NCI-H226 (cell line): ENCODE results near the gene RAD51B.

ENCODE experiments used
- DNase-seq: peaks from one replicate; pipeline ENCODE4 v3.0.0-alpha.2; 2015

The RAD51B gene

DNA sequence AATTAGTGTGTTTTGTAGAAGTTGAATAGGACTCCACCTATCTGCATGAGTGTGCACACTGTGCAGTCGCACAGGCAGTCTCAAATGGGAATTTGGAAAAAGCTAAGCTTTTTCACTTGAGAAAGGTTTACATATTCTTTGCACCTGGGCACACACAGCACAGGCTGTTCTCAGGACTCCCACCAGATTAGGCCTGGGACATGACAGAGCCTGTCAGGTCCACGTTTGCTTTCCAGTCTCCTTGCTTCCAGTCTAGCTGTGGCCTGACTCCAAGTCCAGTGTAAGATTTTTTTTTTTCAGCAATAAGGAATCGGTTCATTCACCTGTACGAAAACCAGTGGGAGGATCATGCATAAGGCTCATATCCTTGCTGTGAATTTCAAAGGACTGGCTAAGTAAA lies 792.0 kb downstream of the RAD51B start:
- no peak for DNase-seq

DNA sequence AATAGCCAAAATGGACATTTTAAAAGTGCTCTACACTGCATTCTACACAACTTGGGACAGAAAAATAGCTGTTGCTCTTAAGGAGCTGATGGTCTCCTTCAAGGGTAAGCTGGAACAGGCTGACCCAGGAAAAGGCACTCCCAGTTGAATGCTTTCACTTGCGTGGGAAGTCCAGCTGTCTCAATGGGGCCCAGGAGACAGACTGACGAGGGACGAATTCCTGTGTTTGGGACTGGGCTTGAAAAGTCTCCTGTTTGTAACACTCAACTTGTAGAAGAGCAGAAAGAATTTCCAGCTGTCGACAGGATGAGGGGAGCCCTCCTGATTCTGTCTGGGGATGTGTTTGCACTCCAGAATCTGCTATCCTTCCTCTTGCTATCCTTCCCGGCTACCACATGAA lies 792.5 kb downstream of the RAD51B start:
- DNase-seq, result no peak

DNA sequence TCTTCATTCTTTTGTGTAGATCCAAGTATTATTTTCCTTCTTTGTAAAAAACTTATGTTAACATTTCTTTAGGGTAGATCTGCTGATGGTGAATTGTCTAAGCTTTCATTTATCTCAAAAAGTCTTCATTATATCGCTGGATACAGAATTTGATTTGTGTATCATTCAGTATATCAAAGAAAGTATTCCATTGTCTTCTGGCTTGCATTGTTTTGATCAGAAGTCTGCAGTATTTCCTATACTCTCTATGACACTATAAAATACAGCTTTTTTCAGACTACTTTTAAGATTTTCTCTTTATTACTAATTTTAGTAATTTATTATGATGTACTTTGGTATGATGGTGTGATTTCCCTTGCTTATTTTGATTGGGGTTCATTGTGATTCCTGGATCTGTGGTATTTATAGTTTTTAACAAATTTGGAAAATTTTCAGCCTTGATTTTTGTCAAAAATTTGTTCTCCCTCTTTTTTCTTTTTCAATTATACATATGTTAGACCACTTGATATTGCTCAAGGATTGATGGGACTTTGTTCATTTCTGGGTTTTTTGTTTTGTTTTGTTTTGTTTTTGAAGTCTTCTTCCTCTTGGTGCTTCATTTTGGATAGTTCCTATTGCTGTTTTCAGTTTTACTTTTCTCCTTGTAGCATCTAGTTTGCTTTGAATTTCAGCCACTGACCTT lies 796.8 kb downstream of the RAD51B start:
- no peak for DNase-seq

DNA sequence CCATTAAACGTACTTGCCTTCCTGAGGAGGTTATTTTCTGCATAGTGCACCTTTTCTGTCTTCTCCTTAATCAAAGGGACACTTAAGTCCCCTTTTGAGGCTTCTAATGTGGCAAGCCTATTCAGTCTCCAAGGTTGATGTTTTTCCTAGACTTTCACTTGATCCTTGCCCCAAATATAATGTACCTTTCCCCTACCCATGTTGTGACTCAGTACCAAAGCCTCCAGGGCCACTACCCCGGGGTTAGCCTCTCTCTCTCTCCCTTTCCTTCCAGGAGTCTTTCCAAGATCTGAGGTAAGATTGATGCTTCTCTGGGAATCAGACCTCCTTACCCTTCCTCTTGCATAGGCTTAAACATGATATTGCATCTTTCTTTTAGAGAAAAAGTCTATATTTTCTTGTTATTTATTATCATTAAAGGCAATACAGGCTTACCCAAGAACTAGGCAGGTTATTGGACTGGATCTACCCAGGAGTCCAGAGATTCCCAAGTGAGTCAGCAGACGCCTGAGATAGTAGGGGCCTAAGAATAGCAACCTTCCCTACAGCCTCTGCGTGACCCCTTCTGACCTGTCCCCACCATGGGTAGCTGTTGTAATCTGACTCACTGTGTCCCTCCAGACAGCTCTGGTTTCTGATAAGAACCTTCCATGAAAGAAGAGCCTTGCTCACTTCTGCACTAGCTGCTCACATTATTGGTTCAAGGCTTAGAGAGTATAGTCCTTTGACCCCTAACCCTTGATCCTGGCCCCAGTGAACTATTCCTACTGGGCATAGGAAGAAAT lies 800.4 kb downstream of the RAD51B start:
- DNase-seq, result peak; percentile 33

DNA sequence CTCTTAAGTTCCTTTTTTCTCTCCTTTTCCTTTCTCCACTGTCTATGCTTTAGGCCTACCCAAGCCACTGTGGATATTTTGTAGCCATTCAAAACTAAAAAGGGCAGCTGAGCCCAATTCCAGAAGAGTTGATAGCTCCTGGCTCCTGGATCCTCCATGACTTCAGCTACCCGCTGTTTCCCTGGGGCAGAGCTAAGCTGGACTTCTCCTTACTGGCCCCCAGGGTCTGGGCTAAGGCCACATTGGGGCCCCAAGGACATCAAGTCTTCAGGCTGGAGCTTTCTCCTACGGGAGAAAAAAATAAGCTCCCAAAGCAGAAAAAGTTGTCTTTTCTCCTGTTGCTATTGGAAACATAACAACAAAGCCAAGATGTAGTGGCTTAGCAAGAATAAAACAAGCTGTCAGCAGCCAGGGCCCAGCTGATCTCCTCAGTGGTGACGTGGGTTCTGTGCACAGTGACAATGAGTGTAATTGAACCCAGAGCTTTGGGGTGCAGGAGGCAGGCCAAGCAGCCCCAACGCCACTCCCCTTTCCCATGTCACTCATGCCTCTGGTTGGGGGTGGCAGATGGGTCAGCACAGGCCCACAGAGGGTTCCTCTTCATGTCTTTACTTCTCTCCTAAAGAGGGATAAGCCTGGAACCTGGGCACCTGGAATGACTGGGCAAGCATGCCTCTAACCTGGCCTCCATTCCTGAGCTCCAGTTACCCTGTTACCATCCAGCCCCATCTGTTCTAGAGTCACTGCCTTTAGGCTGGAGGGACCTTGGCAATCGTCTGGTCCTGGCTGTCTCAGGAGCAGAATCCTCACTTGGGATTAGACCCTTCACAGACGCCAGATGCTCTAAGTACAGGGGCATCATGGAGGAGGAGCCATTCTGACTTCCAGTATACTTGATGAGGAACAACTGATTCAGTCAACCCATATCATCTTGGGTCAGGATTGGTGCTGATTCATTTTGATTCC lies 802.1 kb downstream of the RAD51B start:
- no peak for DNase-seq

DNA sequence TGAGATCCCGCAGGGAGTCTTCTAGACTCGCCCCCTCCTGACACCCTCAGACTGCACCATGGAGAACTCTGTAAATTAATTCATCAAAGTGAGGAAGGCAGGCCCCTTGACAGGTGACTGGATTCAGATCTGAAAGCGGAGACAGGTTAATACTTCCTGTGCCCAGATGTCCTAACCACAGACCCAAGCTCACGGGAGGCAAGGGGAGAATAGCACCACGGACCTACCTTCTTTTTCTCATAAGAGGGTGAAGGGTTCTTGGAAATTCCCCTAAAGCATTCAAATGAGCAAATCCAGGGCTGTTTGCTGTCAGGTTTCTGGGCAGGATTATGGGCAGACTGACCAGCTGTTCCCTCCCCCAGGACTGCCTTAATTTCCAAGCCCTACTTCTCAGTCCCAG lies 803.3 kb downstream of the RAD51B start:
- no peak for DNase-seq

DNA sequence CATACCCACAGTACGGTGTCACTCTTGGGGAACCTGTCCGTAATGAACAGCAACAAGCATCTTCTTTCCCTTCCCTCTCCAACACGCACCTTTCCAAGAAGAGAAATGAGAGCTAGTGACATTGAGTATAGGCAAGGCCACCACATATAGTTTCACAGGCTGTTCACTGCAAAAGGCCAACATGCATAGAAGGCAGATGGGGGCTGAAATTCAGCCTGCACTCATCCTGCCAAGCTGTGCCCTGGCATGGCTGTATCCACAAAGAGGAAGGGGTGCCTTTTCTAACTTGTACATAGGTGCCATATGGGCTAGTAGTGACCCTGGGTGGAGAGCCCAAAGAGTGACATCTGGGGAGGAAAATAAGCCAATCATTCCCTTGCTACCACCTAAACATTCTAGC lies 803.7 kb downstream of the RAD51B start:
- no peak for DNase-seq

DNA sequence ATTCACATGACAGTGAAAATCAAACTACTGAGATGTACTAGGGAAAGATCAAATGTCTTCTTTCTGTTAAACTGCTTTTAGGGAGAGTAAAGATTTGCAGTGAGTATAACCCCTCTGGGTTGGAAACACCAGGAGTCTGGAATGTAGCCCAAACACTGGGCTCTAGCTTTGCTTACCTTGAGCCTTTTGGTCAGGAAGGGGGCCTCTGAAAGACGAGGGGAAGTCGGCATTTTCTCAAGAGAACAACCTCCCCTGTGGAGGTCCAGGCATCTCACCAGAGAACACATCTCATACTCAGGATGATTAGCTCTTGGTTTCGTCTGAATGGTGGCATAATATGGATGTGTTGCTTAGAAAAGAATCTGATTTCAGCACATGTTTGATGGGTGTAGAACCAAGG lies 804.2 kb downstream of the RAD51B start:
- DNase-seq, result no peak

DNA sequence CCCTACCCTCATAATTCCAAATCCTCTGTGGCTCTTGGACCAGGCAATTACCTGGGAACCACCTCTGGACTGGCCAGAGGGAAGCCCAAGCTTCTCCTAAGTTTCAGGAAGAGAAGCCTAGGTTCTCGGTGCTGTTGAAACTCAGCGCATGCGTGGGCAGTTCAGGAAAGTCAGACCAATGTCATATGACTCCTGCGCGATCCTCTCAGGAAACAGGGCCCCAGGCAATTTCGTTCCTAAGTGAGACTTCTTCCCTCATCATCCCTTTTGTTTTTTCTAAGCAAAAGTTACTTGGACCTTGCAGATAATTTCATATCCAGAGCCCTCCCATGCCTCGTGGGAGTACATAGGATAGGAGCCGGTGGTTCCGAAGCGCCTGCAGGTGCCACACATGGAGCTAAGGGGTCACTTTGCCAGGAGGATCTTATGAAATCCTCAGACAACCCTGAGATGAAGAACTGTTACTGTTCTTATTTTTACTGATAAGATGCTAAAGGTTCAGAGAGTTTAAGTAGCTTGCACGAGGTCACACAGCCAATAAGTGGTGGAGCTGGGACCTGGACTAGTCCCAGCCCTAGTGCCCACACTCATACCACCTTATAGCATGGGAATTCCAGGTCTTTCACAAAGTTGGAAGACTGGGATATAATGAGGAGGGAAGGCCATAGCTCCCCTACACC lies 805.1 kb downstream of the RAD51B start:
- DNase-seq, result no peak

DNA sequence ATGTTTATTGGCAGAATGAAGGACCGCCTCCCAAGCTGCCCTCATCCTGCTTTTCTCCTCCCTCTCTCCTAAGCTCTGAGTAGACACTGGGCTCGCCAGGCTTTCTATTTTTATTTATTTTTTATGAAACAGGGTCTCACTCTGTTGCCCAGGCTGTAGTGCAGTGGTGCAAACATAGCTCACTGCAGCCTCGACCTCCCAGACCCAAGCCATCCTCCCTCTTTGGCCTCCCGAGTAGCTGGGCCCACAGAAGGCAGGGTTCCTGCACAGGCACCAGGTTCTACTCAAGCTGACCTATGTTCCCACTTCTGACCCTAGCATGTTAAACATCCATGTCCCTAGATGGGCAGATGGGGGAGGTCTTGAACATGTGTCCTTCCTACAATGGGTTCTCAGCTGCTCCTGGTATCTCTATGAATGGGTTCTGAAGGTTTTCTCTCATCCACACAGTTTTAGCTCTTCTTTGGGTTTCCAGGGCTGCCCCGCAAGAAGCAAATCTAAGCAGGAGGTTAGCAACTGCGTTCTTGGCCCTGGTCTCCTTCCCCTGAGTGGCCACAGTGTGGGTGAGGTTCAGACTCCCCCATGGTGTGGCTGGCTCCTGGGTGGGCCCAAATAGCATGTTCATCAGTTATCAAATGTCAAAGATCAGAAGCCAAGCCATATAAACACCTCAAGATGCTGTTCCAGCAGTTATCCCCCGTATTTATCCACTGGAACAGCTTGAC lies 805.9 kb downstream of the RAD51B start:
- no peak for DNase-seq

DNA sequence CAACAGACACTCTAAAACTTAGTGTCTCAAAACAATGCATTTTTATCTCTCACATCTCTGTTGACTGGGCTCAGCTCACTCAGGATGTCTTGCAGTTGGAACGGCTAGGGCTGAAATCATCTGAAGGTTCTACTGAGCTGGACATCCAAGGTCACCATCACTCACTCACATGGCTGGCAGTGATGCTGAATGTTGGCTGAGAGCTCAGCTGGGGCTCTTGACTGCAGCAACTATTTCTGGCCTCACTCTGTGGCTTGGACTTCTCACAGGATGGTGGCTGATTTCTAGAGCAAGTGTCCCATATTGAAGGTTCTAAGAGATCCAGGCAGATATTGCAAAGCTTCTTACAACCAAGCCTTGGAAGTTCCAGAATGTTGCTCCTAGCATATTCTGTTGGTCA lies 806.8 kb downstream of the RAD51B start:
- DNase-seq, result no peak

DNA sequence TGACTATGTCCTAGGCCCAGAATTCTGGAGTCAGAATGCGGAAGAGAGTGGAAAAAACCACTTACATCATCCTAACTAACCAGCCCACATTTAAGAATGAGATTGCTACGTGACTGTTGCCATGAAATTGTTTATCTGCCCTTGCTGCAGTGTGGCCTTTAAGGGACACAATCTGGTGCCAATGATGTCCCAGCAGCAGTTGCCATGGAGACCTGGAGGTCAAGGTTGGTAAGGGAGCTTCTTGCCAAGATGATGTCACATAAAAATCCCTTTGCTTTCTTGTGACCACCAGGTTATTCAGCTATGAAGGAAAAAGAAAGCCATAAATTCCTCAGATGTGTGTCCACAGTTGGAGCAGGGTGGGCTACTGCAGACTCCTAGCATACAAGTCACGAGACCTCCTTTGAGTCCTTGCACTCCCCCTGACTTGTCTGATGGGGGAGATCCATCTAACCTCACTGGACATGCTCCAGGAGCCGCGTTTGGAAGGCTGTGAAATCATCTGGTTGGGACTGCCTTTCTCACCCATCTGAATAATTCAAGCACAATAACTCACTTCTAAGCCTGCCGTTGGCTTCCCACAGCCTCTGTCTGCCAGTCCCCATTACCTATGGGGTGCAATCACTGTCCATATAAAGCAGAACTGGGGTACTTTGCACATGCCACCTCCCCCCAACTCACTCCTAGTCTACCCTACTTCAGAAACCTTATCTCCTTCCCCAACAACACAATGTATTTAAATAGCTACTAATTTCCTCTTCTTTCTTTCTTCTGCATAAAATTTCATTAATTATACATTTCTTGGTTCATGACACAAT lies 807.7 kb downstream of the RAD51B start:
- no peak for DNase-seq

DNA sequence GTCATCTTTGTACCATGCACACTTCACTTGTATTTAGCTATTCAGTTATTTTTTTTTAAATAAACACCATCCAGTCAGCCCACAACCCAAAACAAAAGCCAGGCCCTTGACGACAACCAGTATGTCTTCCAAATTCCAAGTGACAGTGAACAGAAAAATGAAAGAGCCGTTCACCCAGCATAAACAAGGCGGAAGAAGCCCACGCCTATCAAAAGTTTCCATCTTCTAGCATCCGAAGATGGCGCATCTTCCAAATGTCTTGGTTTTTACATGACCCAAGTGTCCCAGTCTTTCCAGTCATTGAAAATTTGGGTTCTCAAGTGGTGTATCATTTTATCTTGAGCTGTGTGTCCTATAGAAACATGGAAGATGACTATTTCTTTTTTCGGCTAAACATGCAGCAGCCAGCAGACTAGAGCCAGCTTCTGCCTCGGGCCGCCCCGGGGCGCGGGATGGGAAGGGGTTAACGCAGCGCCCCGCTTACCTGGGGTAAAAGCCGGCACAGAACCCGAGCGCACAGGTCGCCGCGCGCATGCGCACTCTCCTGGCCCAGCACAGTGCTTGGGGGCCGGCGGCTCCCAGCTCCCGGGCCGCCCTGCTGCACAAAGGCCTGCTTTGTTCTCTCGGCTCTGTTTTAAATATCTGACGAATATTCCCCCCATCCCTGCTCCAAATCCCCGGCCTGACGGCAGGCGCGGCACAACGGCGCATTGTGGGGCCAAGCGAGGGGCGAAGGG lies 808.5 kb downstream of the RAD51B start:
- DNase-seq, result no peak

DNA sequence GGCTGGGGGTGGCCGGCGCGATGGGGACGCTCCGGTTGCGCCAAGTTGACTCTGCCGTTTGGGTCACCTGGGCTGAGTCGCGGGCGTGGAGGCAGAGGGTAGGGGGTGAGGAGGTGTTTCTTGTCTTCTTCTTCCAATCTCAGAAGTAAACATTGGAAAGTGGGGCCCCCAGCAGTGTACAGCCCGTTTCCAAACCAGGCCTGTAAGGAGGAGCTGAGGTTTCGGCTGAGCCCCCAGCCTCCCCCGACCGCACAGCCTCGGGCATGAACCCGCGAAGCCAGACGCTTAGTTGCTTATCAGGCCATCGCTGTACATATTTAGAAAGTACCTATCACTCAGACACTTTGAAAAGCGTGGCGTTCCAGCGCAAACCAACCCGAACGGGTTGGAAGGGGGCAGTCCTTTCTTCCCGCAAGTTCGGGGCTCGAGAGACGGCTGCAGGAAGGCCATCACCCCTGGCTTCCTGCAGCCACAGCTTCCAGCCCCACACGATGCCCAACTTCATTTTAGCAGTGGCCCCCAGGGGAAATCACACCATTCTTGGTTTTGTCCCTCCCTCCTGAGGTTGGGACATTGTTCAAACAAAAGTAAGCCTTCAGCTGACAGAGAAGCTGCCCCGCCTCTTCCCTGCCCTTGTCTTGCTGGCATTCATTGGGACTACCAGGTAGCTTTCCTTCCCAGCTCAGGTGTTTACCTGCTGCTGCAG lies 809.2 kb downstream of the RAD51B start:
- DNase-seq, result no peak

DNA sequence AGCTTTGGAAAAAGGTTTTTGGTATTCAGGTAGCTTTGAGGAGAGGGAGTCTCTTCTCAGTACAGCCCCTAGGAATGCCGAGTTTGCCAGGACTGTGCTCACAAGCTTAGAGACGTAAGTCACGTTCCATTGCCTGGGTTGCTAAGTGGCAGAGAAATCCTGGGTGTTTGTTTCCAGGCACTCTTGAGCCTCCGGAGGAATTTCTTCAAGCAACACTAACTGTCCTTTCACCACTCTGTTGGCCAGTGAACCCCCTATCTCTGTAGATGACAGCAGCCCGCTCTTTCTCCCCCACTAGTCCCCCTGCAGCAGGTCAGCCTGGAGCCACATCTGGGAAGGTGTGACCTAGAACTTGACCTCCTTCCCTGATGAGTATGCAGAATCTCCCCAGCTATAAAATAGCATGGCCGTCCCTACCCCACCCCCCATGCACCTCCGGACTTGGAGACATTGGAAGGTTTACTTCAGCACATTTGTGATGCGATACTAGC lies 810.5 kb downstream of the RAD51B start:
- no peak for DNase-seq

DNA sequence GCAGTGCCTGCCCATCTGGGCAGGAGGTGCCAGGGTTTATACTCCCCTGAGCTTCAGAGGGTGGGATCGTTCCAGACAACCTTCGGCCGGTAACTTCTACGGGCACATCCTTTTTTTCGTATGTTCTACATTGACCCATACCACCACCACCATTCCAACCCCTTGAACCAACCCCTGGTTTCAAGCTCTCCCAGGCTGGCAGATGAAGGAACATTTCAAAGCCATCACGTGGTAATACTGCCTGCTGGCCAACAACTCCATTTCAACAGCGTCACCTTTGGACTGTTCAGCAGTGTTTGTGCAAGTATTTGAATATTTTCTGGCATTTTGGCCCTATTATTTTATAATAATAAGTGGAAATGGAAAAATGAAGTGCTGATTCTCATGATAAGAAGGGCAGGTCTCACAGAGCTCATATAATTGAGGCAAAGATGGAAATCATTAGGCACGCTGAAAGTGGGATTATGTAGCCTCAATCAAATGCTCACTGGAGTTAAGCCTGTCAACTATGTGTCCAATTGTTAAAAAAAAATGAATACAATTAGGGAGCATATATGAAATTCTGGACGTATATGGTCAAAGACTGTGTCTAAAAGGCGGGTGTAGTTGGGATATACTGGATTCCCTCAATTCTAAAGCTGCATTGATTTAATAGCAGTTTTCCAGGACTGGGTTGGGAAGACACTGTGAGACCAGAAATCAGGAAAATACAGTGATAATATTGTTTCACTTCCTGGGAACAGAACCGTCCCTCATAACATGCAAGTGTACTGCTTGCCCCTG lies 811.2 kb downstream of the RAD51B start:
- DNase-seq, result no peak

DNA sequence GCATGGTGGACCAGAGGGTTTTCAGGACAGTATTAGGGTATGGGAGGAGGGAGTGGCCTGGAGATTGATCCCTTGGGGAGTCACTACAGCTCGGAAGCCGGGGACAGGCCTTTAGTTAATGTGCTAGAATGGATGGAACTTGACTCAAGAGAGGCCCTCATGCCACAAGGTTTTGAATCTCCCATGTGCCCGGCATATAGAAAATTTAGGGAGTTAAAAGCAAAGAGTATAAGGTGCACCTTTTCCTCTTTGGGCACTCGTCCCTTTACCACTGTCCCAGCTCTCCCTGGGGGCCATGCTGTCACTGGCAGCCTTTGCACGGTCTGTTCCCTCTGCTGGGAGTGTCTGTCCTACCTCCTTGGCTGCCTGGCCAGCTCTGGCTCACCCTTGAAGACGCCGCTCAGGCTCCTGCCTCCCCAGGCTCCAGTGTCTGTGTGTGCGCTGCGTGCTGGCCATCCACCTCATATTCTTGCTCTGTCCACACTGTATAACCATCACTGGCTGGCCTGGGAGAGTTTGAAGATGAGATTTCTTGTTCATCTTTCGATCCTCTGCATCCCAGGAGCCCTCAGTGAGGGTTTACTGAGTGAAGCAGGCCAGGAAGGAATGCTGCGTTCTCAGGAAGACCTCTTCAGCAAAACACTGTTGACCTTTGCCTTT lies 811.9 kb downstream of the RAD51B start:
- no peak for DNase-seq
